GM10248 (cell line): ENCODE data around the gene CFI.

Experiments used
- CTCF ChIA-PET: fragments of 300-600 bp; sonication (Branson Sonifier 250); formaldehyde crosslinking; extraction: SDS; loops from one replicate; lab custom pipeline; 2021; ENCODE audit warnings: antibody characterized with exemption; lab: Yijun Ruan, JAX
- POLR2A ChIA-PET: fragments of 350-650 bp; sonication (Branson Sonifier 250); formaldehyde crosslinking; extraction: SDS; loops from one replicate; lab custom pipeline; 2020; ENCODE audit warnings: antibody characterized with exemption; lab: Yijun Ruan, JAX
- DNase-seq: peaks from one replicate; pipeline ENCODE4 v3.0.0; 2012; ENCODE audit errors: extremely low spot score
- TF ChIP-seq, protein P1 (sequence below): IDR thresholded peaks from 2 replicates; pipeline ENCODE4 v1.5.1; 2012; ENCODE audit warnings: mild to moderate bottlenecking, low read depth; ENCODE audit errors: extremely low read depth, missing control alignments, control extremely low read depth

Gene CFI

DNA sequence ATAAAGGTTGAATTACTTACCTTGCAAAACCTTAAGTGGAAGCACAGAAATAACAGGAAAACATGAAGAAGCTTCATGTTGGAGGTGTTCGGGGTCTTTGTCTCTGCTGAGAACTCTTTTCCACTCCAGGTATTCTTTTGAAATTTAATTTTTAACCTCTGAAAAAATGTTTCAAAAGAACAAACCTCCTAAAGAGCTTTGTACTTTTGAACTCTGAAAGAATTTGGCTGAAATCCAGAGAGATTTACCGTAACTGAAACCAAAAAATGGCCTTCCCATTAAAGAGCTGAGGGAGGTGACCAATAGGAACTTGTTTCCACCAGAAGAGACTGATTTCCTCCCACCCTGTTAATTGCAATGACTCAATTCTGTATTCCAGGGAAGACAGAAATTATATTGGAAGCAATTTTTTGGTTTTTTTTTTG lies at the start of gene CFI:
Gene CFI, minus strand, starts transcription at position 105 of the 425 bp plus-strand sequence. Its CDS starts 28 bp downstream, at position 77.
- ChIA-PET POLR2A (no interaction called here), CTCF (interaction anchor here (1.0 to 1.3 kb wide), 2 partner anchors 8 to 369 kb away, joined by 3 to 4 read pairs; no protein-coding TSS in a partner anchor)
- TF ChIP-seq, protein P1, sequence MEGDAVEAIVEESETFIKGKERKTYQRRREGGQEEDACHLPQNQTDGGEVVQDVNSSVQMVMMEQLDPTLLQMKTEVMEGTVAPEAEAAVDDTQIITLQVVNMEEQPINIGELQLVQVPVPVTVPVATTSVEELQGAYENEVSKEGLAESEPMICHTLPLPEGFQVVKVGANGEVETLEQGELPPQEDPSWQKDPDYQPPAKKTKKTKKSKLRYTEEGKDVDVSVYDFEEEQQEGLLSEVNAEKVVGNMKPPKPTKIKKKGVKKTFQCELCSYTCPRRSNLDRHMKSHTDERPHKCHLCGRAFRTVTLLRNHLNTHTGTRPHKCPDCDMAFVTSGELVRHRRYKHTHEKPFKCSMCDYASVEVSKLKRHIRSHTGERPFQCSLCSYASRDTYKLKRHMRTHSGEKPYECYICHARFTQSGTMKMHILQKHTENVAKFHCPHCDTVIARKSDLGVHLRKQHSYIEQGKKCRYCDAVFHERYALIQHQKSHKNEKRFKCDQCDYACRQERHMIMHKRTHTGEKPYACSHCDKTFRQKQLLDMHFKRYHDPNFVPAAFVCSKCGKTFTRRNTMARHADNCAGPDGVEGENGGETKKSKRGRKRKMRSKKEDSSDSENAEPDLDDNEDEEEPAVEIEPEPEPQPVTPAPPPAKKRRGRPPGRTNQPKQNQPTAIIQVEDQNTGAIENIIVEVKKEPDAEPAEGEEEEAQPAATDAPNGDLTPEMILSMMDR: no peak
- DNase-seq: no peak

DNA sequence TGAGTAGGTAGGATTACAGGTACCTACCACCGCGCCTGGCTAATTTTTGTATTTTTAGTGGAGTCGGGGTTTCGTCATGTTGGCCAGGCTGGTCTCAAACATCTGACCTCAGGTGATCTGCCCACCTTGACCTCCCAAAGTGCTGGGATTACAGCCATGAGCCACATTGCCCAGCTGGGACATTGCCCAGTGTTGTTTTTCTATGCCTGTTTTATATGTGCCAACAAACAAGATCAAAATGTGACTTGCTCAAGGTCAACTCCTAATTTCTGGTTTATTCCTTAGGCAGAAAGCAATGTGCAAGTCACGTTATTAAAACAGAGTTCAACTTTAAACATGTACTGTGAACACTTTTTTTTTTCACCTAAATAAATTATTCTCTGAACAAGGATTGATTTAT lies 48.8 kb upstream of the CFI start:
- no peak for DNase-seq
- TF ChIP-seq, protein P1: no peak
- CTCF ChIA-PET: interaction anchor here (1.8 kb wide), 1 partner anchor 19 kb away, joined by 4 read pairs; no protein-coding TSS in a partner anchor
- POLR2A ChIA-PET: no interaction called here

DNA sequence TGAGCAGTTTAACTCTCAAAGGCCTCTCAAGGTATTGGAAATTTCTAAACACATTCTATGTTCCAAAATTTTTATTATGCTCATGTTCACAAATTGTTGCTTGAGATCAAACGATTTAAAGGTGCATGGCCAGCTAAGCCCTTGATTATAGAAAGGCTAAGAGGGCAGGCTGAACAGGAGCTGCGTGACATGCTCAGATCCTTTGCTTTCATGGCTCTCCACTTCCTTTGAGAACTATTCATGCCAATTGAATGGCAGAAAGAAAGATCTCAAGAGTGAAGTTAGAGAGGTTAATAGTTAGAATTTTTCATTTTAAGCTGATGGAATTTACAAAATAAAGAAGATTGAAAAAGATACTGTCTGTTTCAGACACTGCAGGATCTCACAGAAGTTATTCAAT lies 46.7 kb upstream of the CFI start:
- TF ChIP-seq, protein P1: no peak
- no peak for DNase-seq
- POLR2A ChIA-PET: no interaction called here
- CTCF ChIA-PET: interaction anchor here (0.9 to 1.5 kb wide), 2 partner anchors 10 to 33 kb away, joined by 3 to 4 read pairs; no protein-coding TSS in a partner anchor

DNA sequence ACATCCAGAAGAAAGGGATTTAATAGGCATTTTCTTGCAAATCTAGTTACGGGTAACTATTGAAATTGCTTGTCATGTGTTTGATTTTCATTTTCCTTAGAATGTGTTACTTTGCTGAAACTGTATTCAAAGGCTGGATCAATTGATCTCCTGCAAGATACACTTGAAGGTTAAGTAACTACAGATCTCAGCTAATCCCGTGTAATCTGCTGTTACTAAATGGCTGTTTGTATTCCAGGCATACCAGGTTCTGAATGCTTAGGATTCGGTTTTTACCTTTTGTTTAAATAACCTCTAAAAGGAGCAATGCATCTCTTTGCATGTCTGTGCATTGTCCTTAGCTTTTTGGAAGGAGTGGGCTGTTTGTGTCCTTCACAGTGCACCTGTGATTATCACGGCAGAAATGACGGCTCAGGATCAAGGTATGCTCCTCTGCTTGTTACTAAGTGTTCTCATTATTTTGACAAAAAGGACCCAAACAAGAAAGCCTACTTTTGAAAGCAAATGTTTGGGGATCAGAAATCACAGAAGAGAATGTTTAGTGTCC lies 46.2 kb upstream of the CFI start, which contains the start of gene LRIT3:
Gene LRIT3, plus strand, starts transcription at position 212 of the 547 bp plus-strand sequence. Its CDS starts 95 bp downstream, at position 307.
- no peak for DNase-seq
- TF ChIP-seq, protein P1: no peak
- ChIA-PET POLR2A (no interaction called here), CTCF (interaction anchor here (1.5 kb wide), 1 partner anchor 11 kb away, joined by 4 read pairs; no protein-coding TSS in a partner anchor)

DNA sequence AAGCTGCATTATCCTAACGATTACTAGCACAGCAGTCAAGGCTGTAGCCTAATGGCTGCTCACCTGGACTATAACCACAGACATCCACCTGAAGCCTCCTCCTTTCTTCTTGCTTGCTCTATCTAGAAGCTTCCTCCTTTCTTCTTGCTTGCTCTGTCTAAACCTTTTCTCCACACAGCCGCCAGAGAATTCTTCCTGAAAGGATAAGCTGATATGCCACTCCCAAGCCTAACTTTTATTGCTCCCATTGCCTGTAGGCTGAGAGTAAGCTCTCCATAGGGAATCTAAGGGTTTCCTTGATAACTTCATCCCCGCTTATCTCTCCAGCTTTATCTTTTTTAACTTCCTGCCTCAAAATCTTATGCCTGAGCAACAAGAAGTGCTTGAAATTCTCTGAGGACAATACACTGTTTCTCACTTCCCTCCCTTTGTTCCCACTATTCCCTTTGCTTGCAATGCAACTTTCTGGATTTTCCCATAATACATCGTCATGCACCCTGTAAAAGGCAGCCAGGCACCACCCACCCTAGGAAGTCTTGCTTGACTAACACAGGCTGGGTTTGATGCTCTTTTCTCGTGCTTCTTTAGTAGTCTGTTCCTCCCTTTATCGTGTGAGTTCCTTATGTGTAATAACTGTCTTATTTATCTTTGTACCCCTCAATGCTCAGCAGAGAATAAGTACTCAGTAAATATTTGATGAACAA lies 44.7 kb upstream of the CFI start:
- CTCF ChIA-PET: no interaction called here
- DNase-seq: no peak
- POLR2A ChIA-PET: no interaction called here
- TF ChIP-seq, protein P1: no peak

DNA sequence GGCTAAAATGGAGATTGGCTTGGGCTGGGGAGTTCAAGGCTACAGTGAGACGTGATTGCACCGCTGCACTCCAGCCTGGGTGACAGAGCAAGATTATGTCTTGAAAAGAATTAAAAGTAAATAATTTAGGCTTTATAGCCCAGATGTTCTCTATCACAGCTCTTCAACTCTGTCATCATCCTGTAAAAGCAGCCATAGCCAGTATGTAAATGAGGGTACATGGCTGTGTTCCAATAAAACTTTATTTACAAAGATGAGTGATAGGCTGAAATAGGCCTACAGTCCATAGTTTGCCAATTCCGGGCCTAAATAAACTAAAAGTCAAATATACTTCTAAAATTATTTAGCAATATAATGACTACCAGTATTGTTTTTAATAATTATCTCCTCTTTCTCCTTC lies 35.2 kb upstream of the CFI start:
- TF ChIP-seq, protein P1: no peak
- POLR2A ChIA-PET: no interaction called here
- CTCF ChIA-PET: no interaction called here
- no peak for DNase-seq
